OCI-LY3 (cell line): ENCODE results near the gene NIP7.
A peak's percentile ranks its signal among the peaks of the same experiment; 100 is the strongest.

ENCODE experiments used
- EZH2phosphoT487 ChIP-seq: fragments of 200-600 bp; shearing (Covaris generic); IDR thresholded peaks from 2 replicates; pipeline ENCODE4 v1.6.1; 2018; ENCODE audit warnings: antibody characterized with exemption, mixed run types, low read depth
- TF ChIP-seq, protein P1 (sequence below): fragments of 200-600, 300-600 bp; sonication (generic); IDR thresholded peaks from 2 replicates; pipeline ENCODE4 v1.5.1; 2014; ENCODE audit warnings: antibody characterized with exemption, low read length, low read depth

DNA sequence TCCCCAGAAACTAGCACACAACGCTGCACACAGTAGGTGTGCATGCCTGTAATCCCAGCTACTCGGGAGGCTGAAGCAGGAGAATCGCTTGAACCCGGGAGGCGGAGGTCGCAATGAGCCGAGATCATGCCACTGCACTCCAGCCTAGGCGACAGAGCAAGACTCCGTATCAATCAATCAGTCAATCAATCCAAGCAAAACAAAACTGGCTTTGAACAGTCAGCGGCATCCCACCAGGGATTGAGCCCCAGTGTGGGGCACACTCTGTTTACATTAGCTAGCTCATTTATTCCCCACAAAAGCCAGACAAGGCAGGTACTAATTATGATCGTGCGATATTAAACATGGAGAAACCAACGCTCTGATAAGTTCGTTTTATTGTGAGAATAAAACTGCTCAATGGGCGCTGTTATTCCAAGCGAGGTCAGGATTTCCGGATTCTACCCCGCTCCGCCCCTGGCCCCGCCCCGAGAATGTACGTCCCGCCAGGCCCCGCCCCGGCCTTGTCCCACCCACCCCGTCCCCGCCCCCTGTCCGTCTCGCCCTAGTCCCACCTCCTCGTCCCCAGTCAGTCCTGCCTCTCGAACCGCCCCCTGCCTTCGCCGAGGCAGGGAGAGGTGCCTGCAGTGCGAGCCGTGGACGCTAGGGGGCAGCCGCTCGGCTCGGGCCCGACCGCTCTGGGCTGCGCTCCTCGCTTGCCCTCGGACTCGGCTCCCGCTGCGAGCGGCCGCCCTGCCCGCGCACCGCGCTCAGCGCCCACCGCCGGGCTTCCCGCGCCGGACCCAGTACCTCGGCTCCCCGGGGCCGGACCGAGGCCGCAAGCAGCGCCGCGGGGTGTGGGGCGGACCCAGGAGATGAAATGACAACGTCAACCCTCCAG is 28.7 kb upstream of the NIP7 start, which contains the start of gene VPS4A:
- TF ChIP-seq, protein P1, sequence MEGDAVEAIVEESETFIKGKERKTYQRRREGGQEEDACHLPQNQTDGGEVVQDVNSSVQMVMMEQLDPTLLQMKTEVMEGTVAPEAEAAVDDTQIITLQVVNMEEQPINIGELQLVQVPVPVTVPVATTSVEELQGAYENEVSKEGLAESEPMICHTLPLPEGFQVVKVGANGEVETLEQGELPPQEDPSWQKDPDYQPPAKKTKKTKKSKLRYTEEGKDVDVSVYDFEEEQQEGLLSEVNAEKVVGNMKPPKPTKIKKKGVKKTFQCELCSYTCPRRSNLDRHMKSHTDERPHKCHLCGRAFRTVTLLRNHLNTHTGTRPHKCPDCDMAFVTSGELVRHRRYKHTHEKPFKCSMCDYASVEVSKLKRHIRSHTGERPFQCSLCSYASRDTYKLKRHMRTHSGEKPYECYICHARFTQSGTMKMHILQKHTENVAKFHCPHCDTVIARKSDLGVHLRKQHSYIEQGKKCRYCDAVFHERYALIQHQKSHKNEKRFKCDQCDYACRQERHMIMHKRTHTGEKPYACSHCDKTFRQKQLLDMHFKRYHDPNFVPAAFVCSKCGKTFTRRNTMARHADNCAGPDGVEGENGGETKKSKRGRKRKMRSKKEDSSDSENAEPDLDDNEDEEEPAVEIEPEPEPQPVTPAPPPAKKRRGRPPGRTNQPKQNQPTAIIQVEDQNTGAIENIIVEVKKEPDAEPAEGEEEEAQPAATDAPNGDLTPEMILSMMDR, result peak; percentile 68
- TF ChIP-seq EZH2phosphoT487, result no peak
